ENCODE measurements around the gene ARHGEF18.

Gene ARHGEF18

GRCh38 chr19:7333198-7334118 is 15.3 kb upstream of the ARHGEF18 start:
- no peak for TF ChIP-seq CTCF (IDR thresholded peaks at IDR 0.05; ENCODE audit: extremely low read depth, insufficient read depth, missing control alignments)
- peak; percentile 40 for DNase-seq (ENCODE audit: low spot score)
- in situ Hi-C loops (cut with MboI; ENCODE audit: low pct_unique_long_range_greater_than_20kb, low sequenced_read_pairs, unreplicated experiment) = no loop called here

- in situ Hi-C loops (cut with MboI; ENCODE audit: low pct_unique_long_range_greater_than_20kb, low sequenced_read_pairs, unreplicated experiment) = no loop called here
- no peak for TF ChIP-seq CTCF (IDR thresholded peaks at IDR 0.05; ENCODE audit: extremely low read depth, insufficient read depth, missing control alignments)
- no peak for DNase-seq (ENCODE audit: low spot score)
Measured at GRCh38 chr19:7336321-7336973, 12.3 kb upstream of the ARHGEF18 start.

GRCh38 chr19:7337380-7338194 is 11.2 kb upstream of the ARHGEF18 start:
- peak; percentile 62 for DNase-seq (ENCODE audit: low spot score)
- no peak for TF ChIP-seq CTCF (IDR thresholded peaks at IDR 0.05; ENCODE audit: extremely low read depth, insufficient read depth, missing control alignments)
- in situ Hi-C loops (cut with MboI; ENCODE audit: low pct_unique_long_range_greater_than_20kb, low sequenced_read_pairs, unreplicated experiment) = no loop called here

GRCh38 chr19:7340959-7341837 is 7.5 kb upstream of the ARHGEF18 start:
- DNase-seq (ENCODE audit: low spot score) = no peak
- in situ Hi-C loops (cut with MboI; ENCODE audit: low pct_unique_long_range_greater_than_20kb, low sequenced_read_pairs, unreplicated experiment) = loop anchor here (10.0 kb wide), 1 partner anchor 236 kb away; no protein-coding TSS in a partner anchor
- peak; percentile 93 for TF ChIP-seq CTCF (IDR thresholded peaks at IDR 0.05; ENCODE audit: extremely low read depth, insufficient read depth, missing control alignments)

GRCh38 chr19:7342143-7342542 is 6.6 kb upstream of the ARHGEF18 start:
- TF ChIP-seq CTCF (IDR thresholded peaks at IDR 0.05; ENCODE audit: extremely low read depth, insufficient read depth, missing control alignments) = no peak
- DNase-seq (ENCODE audit: low spot score) = no peak
- in situ Hi-C loops (cut with MboI; ENCODE audit: low pct_unique_long_range_greater_than_20kb, low sequenced_read_pairs, unreplicated experiment) = loop anchor here (10.0 kb wide), 1 partner anchor 237 kb away; no protein-coding TSS in a partner anchor
